HG03025 (cell line): Measurements from ENCODE around the gene ADAMTS19.

ENCODE experiments used
- ATAC-seq: cut with Tn5 transposase; IDR thresholded peaks from one replicate; pipeline ENCODE4 v1.9.1; 2021; ENCODE audit warnings: mild to moderate bottlenecking, moderate library complexity; ENCODE audit not compliant: unreplicated experiment, low FRiP score

ADAMTS19 gene

DNA sequence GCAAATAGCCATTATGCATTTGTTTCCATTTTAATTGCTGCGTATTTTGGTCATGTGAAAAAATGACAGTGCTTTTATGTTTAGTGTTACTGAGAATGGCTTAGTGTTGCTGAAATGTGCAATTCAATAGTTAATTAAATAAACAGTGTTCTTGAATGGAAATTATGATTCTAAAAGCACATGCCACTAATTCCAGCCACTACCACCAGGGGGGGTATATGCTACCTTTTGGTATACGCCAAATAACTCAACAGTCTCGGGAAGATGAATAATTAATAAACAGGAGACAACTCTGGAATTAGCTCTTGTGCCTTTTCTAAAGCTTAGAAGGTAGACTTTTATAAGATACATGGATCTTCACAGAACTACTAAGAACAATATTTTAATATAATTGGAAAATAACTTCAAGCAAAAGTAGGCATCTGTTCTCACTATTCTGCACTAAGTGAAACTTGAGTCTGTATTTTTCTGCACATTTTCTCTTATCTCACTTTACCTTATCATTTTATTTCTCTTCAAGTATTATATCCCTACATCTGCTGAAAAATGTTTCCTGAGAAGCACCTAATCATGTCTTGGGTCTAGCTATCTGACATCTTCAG is 204.3 kb downstream of the ADAMTS19 start:
- ATAC-seq: peak; percentile 76

DNA sequence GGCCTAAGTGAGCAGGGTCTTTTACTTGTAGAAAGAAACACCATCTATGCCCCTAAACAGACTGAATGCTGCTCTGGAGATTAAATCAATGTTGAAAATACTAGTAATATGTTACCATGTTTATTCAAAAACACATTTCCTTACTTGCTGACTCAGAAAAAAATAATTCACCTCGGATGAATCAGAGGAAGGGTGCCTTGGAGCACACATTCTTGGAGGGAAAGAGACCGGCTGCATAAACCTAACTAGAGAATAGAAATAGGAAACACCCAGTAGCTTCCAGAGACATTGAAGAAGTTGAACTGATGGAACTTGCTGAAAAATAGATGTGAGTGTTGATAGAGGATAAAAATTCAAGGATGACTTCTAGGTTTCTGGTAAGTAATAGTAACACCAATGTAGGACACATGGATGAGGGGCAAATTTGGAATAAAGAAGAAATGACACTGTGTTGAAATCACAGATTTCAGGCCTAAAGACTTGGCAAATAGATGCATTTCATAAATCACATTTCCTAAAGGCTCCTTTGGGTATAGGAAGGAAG is 210.9 kb downstream of the ADAMTS19 start:
- no peak for ATAC-seq

DNA sequence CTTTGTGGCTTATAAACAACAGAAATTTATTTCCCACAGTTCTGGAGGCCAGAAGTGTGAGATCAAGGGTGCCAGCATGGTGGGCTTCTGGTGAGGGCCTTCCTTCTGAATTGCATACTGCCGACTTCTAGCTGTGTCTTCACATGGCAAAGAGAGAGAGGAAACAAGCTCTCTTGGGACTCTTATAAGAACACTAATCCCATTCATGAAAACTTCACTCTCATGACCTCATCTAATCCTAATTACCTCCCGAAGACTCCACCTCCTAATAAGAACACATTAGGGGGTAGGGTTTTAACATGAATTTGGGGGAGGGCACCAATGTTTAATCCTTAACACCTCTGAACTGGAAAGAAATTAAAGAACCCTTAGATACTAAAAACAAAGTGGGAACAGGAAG is 211.9 kb downstream of the ADAMTS19 start:
- no peak for ATAC-seq

DNA sequence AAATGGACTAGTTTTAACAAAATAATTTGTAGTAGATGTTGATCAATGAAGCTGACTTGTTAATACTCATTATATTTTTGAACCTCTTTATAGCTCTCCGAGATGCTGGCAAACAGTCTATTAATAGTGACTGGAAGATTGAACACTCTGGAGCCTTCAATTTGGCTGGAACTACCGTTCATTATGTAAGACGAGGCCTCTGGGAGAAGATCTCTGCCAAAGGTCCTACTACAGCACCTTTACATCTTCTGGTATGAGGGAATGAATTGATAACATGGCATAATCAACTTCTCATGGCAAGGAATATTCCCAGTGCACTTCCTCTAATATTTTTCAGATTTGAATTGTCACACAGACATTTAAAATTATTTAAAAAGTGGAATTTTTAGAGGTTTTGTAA is 219.6 kb downstream of the ADAMTS19 start:
- no peak for ATAC-seq

DNA sequence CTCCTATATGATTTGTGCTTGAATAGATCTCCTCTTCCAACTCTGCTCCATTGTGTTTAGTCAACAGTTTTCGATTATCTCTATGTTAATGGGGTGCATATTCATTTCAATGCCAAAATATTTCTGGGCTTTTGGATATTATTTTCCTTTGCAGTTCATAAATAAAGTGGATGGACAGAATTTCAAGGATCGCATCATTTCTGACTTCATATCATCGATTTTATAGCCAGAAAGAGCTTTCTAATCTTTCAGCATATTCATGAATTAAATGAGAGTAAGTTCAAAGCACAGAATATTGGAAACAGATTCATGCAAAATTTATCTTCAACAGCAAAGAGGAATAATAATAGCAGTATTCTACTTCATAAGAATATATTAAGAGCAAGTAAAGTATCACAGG is 227.8 kb downstream of the ADAMTS19 start:
- no peak for ATAC-seq

DNA sequence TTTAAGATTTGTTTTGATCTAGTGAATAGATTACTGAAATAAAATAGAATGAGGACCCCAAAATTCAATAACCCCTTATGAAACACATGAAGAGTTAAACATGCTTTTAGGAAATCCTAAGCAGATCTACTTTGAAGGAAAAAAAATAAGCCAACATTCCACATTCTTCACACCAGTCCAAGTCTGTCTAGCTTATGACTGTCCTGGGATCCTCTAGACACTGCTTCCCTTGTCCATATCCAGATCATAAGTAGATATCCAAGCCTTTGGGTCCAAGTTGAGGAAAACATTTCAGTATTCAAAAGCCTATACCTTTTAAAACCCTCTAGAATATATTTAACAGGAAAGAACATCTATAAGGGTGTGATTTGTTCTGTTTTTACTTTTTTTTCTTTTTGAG is 228.9 kb downstream of the ADAMTS19 start:
- ATAC-seq: no peak

DNA sequence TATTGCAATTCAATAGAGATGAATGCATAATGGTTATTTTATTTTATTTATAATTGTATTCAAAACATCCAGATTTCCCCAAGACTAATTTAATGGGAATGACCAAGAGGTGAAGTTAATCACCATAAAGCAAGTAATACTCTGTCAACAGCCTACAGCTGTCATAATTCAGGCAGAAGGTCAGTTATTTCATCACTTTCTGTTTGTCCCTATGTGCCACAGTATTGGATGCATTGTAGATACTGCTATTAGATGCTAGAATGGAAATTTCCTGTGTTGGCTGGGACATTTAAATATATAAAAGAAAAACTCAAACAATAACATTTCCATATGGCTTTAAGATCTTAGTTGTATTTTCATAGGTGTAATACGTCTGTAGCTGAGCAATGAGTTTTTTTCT is 231.1 kb downstream of the ADAMTS19 start:
- no peak for ATAC-seq

DNA sequence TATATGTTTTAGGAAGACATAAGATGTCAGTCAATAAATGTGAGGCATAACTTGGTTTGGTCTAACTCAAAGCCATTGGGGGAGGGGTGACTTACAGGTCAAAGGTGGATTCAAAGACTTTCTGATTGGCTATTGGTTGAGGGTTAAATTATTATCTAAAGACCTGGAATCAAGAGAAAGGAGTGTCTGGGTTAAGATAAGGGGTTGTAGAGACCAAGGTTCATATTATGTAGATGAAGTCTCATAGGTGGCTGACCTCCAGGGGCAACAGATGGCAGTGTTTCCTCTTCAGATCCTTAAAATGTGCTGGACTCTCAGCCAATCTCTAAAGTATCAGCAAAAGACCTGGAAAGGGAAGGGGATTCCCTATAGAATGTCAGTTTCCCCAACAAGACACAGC is 236.5 kb downstream of the ADAMTS19 start:
- ATAC-seq: no peak

DNA sequence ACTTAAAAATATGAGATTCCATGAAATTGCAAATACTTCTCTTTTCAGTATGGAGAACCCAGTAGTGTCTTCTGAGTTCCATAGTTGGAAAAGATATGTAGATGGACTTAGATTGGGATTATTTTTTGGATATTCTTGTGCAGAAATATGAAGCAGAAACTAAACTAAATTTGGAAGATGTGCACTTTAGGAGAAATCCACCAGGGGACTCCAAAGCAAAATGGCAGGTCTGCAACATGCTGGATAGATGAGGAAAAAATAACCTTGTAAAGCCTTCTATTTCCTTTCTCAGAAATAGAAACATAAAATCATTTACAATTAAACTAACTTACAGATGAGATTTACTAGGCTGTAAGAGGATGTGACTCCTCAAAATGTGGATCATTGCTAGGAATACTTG is 238.6 kb downstream of the ADAMTS19 start:
- ATAC-seq: no peak

DNA sequence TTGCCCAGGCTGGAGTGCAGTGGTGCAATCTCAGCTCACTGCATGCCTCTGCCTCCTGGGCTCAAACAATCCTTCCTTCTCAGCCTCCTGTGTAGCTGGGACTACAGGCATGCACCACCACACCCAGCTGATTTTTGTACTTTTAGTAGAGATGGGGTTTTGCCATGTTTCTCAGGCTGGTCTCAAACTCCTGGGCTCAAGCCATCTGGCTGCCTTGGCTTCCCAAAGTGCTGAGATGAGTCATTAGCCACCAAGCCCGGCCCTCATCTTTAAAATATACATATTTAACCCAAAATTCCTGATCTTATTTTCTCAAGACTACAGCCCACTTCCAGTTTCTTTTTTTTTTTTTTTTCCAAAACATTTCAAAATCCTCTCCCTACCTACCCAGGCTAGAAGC is 256.1 kb downstream of the ADAMTS19 start:
- ATAC-seq: no peak

DNA sequence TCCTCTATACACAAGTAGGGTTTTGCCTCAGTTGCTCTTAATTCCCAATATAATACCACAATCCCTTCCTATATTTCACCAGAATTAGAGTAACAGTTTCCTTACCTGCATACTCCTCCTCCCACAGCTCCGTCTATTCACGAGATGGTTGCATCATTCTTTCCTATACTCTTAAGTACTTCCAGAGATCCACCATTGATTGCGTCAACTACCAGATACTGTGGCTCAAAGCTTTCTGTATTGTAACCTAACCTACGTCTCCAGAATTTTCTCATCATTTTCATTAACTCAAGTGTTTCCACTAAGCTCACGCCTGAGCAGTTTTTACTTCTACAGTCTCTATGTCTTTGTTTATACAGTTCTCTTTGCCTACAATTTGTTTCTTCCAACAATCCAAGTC is 256.6 kb downstream of the ADAMTS19 start:
- ATAC-seq: no peak

DNA sequence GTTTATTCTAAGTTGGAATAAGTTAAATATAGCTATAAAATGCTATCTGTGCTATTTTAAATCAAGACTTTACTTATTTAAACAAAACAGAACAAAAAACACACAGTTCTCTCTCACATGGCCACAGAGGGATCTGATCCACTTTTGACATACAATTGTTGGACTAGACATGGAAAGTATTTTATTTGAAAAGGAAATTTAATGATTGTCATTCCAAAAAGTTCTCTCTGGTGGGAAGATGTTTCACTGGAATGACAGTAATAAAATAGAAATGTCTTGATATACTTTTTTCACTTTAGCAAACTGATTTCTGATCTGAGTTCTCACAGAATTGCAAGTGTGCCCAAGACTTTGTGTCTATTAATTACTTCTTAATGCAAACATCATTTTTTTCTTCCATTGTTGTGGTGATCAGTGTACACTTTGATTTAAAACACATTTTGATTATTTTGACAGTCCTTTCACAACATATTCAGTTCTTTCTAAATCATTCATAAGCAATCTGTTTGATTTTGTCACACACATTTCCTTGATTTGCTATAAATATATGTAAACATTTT is 257.7 kb downstream of the ADAMTS19 start:
- no peak for ATAC-seq

DNA sequence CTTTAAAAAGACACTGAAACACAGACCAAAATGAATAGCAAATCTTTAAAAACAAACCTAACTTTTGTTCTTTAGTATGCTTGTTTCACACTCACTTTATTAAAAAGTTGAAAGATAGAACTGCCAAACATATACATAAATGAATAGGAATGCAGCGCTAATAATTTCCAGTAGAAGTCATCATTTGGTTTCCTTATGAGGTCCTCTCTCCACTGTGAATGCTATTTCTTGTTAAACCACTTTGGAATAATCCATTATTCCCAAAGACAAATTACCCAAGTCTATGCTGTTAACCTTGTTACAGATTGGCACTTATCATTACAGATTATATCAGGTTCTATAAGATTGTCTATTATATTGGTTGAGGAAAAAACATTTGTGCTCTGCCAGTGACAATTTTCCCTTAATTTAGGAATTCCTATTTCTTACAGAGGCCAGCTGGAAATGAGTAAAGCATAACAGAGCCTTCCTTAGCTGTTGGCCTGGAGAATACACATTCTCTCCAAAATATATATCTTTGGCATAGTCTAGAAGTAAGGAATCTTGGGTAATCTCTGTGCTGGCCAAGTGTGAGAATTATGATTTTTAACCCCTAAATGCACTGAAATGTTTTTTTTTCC is 258.5 kb downstream of the ADAMTS19 start:
- no peak for ATAC-seq

DNA sequence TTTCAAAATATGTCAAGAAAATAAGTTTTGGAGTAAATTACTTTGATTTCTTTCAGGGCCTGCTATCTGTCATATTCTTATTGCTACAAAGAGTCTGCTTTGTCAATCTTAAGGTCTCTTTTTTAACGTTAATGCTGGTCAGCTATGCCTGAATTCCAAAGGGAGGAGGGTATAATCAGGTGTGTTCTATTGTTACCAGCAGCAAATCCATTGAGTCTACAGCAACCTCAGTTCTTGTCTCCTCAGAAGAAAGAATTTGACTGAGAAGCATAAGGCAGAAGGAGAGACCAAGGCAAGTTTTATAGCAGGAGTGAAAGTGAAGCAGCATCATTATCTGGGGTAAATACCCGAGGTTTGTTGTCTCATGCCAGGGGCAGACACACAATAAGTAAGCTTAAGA is 264.1 kb downstream of the ADAMTS19 start:
- ATAC-seq: no peak

DNA sequence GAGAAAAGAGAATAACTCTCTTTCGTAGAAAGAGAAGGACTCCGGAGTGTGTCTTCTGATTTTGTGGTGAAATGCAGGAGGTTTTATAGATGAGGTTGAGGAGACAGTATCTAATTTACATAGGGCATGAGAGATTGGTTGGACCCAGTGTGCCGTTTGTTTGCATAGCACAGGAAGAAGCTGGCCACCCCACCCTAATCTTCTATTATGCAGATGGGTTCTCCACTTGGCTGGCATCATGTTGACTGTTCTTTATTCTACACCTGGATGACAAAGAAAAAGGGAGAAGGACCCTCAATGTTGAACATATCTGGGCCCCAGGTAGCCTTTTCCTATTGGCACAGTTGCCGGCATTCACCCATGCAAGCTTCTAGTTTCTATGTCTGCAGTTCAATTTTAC is 264.5 kb downstream of the ADAMTS19 start:
- ATAC-seq: no peak

DNA sequence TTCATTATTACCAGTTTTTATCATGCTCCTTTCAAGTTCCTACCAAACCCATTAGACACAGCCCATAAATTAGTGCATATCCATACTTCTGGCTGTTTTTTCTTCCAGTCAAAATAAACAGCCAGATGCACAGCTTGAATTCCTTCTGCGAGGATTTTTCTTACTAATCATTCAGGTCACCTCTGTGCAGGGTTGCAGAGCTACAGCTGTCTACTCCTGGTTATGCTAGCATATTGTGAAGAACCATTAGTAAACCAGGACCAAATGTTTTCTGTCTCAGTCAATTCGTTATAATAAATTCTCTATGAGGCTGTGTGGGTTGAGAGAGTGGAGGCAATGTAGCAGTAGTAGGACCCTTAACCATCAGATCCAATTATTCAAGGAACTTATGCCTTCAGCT is 279.7 kb downstream of the ADAMTS19 start:
- no peak for ATAC-seq

DNA sequence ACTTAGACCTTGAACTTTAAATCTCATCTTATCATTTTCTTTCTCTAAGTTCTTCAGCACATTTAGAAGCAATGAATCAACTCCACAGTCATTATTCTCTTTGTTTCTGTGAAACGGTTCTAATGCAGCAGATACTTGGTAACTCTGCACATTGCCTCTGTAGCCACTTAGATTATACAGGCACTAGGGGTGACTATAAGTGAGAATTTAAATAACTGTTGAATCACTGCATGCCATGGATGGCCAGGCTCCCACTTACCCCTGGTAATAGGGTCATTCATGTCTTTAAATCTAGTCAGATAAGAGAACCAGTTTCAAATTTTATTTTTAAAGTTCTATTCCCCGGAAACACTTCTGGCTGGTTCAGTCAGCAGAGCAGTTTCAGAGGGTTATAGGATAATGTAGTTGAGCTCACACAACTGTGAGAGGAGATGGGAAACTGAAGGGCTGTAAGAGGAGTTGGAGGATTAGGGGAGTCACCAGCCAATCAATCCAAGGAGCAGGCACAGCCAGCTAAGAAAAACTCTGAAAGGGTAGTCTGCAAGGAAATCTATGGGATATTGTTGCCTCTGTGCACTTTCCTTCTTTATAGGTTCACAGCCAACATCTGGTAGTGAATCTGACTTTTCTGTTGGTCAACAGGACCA is 283.6 kb downstream of the ADAMTS19 start:
- ATAC-seq: no peak

DNA sequence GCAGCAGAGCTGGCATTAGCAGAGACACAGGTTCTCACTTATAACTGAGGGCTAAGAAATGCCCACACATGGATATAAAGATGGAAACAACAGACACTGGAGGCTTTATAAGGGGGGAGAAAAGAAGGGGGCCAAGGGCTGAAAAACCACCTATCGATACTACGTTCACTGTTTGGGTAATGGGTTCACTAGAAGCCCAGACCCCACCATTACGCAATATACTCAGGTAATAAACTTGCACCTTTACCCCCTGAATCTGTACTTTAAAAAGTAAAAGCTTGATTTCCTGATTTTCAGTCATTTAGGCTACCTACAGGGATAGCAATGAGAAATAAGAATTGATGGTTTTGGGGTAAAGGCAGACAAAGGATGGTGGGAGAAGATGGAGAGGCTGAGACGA is 285.9 kb downstream of the ADAMTS19 start:
- ATAC-seq: no peak

DNA sequence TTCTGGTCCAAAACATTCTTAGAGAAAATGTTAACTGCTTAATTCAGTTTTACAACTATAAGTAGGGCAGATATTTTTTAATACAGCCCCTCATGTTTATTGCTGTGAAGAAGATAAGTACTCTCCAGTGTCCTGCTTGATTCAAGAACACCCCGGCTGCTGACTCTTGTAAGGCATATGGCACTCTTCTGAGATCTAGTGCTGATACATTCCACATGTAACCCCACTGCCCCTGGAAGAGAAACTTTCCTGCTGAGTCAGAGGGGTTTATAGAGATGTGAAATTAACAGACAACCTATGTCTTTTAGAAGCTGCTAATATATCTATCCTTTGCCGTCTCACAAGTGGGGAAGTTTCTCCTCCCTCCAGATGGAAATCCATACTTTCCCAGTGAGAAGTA is 286.8 kb downstream of the ADAMTS19 start:
- no peak for ATAC-seq

DNA sequence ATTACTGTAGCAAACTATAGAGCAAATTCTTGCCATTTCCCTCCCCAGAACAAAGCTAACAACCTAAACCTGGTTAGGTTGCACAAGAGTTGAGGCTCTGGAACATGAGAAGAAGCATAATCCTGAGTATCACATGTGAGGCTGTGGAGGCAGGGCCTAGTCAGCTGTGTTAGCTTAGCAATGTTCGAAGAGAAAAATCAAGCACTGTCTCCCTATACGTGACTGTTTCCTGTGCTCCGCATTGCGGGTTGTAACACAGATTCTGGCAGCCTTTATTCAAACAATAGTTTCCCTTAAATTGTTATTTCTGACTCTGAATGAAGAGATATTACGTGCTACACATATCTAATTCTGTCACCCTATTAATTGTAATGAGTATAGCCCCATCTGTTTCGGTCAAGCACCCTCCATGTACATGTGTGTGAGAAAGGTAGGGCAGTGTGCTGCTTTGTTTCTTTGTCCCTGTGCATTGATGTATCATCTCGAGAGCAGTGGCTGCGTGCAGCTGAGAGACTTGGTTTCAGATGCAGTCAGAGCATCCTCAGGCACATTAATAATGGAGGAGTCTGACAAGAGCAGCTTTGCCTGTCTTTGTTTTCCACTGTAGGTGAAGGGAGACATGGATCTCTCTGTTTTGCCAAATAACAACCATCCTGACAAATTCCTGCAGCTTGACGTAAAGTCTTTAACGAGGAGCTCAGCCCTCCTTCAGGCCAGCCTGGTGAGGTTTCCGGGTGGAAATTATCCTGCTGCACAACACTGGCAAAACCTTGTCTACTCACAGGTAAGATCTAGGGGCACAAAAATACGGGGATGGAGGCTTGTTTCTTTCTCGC is 287.7 kb downstream of the ADAMTS19 start, which contains the start of gene MINAR2:
Gene MINAR2, plus strand, starts transcription at position 523 of the 836 bp plus-strand sequence. Its CDS starts 97 bp downstream, at position 620.
- no peak for ATAC-seq
